Fibroblast of lung (primary cell): Measurements from ENCODE around the gene KRT15. TPM values are rescaled to one million over a fixed set of nuclear protein-coding genes. Genes with fewer than 3 reads are reported as not detected.

ENCODE experiments used
- DNase-seq, 2 donors: peaks; one replicate each; pipeline versions ENCODE4 v3.0.0 to v3.0.0-alpha.2; 2010; ENCODE audit warnings: low read depth in 2 of 2
- H2AFZ ChIP-seq: 2 replicates; pipeline ENCODE4 v1.5.1; 2012; ENCODE audit warnings: low read length, control low read depth, inconsistent platforms
- H3K27ac ChIP-seq: 2 replicates; pipeline ENCODE4 v1.5.1; 2011; ENCODE audit warnings: low read length, control low read depth; ENCODE audit not compliant: insufficient read depth
- H3K27me3 ChIP-seq: 2 replicates; pipeline ENCODE4 v1.5.1; 2011; ENCODE audit warnings: mild to moderate bottlenecking, low read length; ENCODE audit not compliant: control insufficient read depth, insufficient read depth
- H3K36me3 ChIP-seq: 2 replicates; pipeline ENCODE4 v1.5.1; 2011; ENCODE audit warnings: low read length; ENCODE audit not compliant: control insufficient read depth, insufficient read depth
- H3K4me1 ChIP-seq: 2 replicates; pipeline ENCODE4 v1.5.1; 2011; ENCODE audit warnings: low read length; ENCODE audit not compliant: control insufficient read depth, insufficient read depth; ENCODE audit errors: extremely low read depth
- H3K4me2 ChIP-seq: 2 replicates; pipeline ENCODE4 v1.5.1; 2011; ENCODE audit warnings: low read length, control low read depth; ENCODE audit not compliant: insufficient read depth; ENCODE audit errors: extremely low read depth
- H3K4me3 ChIP-seq, 4 experiments: fragments of 200-600 bp in 1 of 4; sonication (generic) in 1 of 4; replicated peaks in 1 of 4; 2 replicates each; pipeline ENCODE4 v1.5.1; 2011 to 2016; ENCODE audit warnings: low read length in 4 of 4, low read depth in 3 of 4, mild to moderate bottlenecking in 3 of 4, control low read depth in 2 of 4, inconsistent platforms in 1 of 4, mixed read lengths in 1 of 4; ENCODE audit not compliant: insufficient read depth in 1 of 4; ENCODE audit errors: control extremely low read depth in 1 of 4
- H3K79me2 ChIP-seq: 2 replicates; pipeline ENCODE4 v1.5.1; 2012; ENCODE audit warnings: mild to moderate bottlenecking, low read length, inconsistent platforms; ENCODE audit not compliant: control insufficient read depth, insufficient read depth
- H3K9ac ChIP-seq: 2 replicates; pipeline ENCODE4 v1.5.1; 2011; ENCODE audit warnings: mild to moderate bottlenecking, low read length, control low read depth; ENCODE audit not compliant: insufficient read depth
- H3K9me3 ChIP-seq: 2 replicates; pipeline ENCODE4 v1.5.1; 2012; ENCODE audit warnings: low read depth, low read length; ENCODE audit not compliant: control insufficient read depth, insufficient read depth
- H4K20me1 ChIP-seq: 2 replicates; pipeline ENCODE4 v1.5.1; 2011; ENCODE audit warnings: low read length; ENCODE audit not compliant: control insufficient read depth, insufficient read depth; ENCODE audit errors: extremely low read depth
- EZH2 ChIP-seq: IDR thresholded peaks from 2 replicates; pipeline ENCODE4 v1.5.1; 2012; ENCODE audit warnings: low read length, control low read depth, mild to moderate bottlenecking; ENCODE audit errors: missing control alignments
- polyA plus RNA-seq, 2 donors: library from polyadenylated mRNA; depleted of rRNA in 1 of 2; stranded (reverse) in 1 of 2; unstranded in 1 of 2; fragments of >200 nt; gene quantifications; 2 replicates each; pipeline ENCODE4 v1.2.1, GENCODE V29; 2011 to 2012; ENCODE audit warnings: missing spikeins in 1 of 2
- total RNA-seq: library from RNA; depleted of rRNA; stranded (reverse); fragments of >200 nt; gene quantifications from 2 replicates; pipeline ENCODE4 v1.2.1, GENCODE V29; 2014
- TF ChIP-seq, protein P1 (sequence below), 2 donors: IDR thresholded peaks in 1 of 2; conservative IDR thresholded peaks in 1 of 2; 1 replicate in 1 of 2; 2 replicates in 1 of 2; pipeline ENCODE4 v1.5.1; 2011 to 2012; ENCODE audit warnings: low read length in 2 of 2, control low read depth in 1 of 2, inconsistent platforms in 1 of 2, low read depth in 1 of 2, mild to moderate bottlenecking in 1 of 2

KRT15 gene
- total and polyA plus RNA-seq, 2 donors (not counting 1 experiment from before 2014, with no cell fraction given): 0.17 to 0.47 TPM

DNA sequence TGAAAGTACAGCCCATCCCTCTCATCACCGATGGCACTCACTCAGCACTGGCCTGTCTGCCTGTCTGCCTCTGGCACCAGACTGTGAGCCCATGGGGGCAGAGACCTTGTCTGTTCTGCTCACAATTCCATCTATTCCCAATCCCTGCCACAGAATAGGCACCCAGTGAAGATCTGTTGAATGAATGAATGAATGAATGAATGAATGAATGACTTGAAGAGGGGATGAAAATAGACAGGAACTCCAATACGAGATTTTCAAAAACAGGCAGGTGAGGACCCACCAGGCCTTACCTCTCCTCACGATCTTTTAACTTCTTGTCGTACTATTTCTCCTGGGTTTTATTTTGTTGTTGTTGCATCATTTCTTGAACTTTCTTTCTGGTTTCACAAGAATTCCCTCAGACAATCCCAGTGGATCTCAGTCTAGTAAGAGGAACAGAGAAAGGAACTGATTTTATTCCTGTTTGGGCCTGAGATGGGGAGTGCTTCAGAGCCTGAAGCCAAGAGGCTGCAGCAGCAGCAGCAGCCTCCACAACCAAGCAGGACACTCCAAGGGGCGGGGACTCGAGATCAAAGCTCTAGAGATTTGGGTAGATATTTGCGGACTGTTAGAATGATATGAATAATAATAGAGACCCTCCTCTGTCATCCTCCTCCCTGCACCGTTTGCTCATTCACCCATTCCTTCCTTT lies 35.4 kb upstream of the KRT15 start:
- H4K20me1 ChIP-seq: no peaks in the 10 kb centered on the region
- DNase-seq: no peak
- H3K79me2 ChIP-seq: no peaks in the 10 kb centered on the region
- H3K9me3 ChIP-seq: no peaks in the 10 kb centered on the region
- TF ChIP-seq, protein P1, sequence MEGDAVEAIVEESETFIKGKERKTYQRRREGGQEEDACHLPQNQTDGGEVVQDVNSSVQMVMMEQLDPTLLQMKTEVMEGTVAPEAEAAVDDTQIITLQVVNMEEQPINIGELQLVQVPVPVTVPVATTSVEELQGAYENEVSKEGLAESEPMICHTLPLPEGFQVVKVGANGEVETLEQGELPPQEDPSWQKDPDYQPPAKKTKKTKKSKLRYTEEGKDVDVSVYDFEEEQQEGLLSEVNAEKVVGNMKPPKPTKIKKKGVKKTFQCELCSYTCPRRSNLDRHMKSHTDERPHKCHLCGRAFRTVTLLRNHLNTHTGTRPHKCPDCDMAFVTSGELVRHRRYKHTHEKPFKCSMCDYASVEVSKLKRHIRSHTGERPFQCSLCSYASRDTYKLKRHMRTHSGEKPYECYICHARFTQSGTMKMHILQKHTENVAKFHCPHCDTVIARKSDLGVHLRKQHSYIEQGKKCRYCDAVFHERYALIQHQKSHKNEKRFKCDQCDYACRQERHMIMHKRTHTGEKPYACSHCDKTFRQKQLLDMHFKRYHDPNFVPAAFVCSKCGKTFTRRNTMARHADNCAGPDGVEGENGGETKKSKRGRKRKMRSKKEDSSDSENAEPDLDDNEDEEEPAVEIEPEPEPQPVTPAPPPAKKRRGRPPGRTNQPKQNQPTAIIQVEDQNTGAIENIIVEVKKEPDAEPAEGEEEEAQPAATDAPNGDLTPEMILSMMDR (conservative IDR thresholded peaks at IDR 0.05 in 1 of 2, IDR thresholded peaks at IDR 0.05 in 1 of 2; ENCODE audit: low read depth in 1 of 2, low read length in 2 of 2): no peak
- no peak for TF ChIP-seq EZH2
- peaks cover 10% of the 10 kb centered on the region for H3K27me3 ChIP-seq
- H3K4me1 ChIP-seq: peaks cover 7% of the 10 kb centered on the region
- no peak overlapping the region for H3K9ac ChIP-seq
- no peak overlapping the region for H3K4me3 ChIP-seq
- H2AFZ ChIP-seq: no peak overlapping the region
- H3K4me2 ChIP-seq: no peak overlapping the region
- H3K27ac ChIP-seq: no peak overlapping the region
- H3K36me3 ChIP-seq: no peaks in the 10 kb centered on the region

DNA sequence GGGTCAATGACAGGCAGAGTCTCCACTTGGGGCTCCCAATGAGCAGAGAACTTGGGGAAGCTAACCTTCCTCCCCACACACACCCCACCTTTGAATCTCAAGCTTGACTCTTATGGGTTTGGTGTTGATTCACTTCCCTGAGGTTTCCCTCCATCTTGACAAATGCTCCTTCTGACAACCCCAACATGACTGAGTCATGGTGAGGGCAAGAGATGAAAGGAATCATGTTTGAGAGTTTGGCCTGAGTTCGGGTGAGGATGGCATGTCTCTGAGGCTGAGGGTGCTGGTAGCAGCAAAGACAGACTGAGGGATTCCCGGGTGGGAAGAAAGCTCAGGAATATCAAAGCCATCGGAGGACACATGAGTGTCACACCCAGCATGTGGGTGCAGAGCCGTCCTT lies 34.5 kb upstream of the KRT15 start:
- Histone ChIP-seq H4K20me1 (no peaks in the 10 kb centered on the region), H3K27ac (no peak overlapping the region), H3K36me3 (no peaks in the 10 kb centered on the region), H3K27me3 (peaks cover 10% of the 10 kb centered on the region), H2AFZ (no peak overlapping the region), H3K4me2 (no peak overlapping the region), H3K9me3 (no peaks in the 10 kb centered on the region), H3K9ac (no peak overlapping the region), H3K4me3 (no peak overlapping the region), H3K79me2 (no peaks in the 10 kb centered on the region), H3K4me1 (peaks cover 17% of the 10 kb centered on the region)
- peak in 1 of 2 donors; percentile 57 for DNase-seq
- TF ChIP-seq EZH2: no peak
- TF ChIP-seq, protein P1 (conservative IDR thresholded peaks at IDR 0.05 in 1 of 2, IDR thresholded peaks at IDR 0.05 in 1 of 2; ENCODE audit: low read depth in 1 of 2, low read length in 2 of 2): no peak

GRCh38 chr17:41552455-41552854 lies 33.8 kb upstream of the KRT15 start:
- Histone ChIP-seq H3K79me2 (no peaks in the 10 kb centered on the region), H3K9ac (no peak overlapping the region), H3K4me2 (no peak overlapping the region), H3K27ac (no peak overlapping the region), H3K36me3 (no peaks in the 10 kb centered on the region), H2AFZ (no peak overlapping the region), H4K20me1 (no peaks in the 10 kb centered on the region), H3K4me3 (no peak overlapping the region), H3K4me1 (peaks cover 19% of the 10 kb centered on the region), H3K9me3 (no peaks in the 10 kb centered on the region), H3K27me3 (peaks cover 8% of the 10 kb centered on the region)
- TF ChIP-seq, protein P1 (conservative IDR thresholded peaks at IDR 0.05 in 1 of 2, IDR thresholded peaks at IDR 0.05 in 1 of 2; ENCODE audit: low read depth in 1 of 2, low read length in 2 of 2): no peak
- TF ChIP-seq EZH2: no peak
- DNase-seq: no peak
